GM13976 (cell line): ENCODE data around the gene ANKRD44.
"Not testable (repeated sequence)": the region's sequence is repeated elsewhere in the genome, so short reads cannot be mapped to it uniquely, and the experiment has no call there.

ENCODE experiments used
- DNase-seq: peaks from one replicate; pipeline ENCODE4 v3.0.0; 2012; ENCODE audit warnings: low spot score
- in situ Hi-C: fragments of 300-500 bp; cut with MboI; formaldehyde crosslinking; loops from one replicate; pipeline ENCODE4 v1.12.0; 2022; ENCODE audit warnings: low sequenced_read_pairs, mixed read lengths, inconsistent platforms; ENCODE audit not compliant: unreplicated experiment
- TF ChIP-seq, protein P1 (sequence below): IDR thresholded peaks from 2 replicates; pipeline ENCODE4 v1.5.1; 2012; ENCODE audit warnings: borderline replicate concordance, mild to moderate bottlenecking; ENCODE audit not compliant: insufficient read depth; ENCODE audit errors: extremely low read depth, missing control alignments, control extremely low read depth

The ANKRD44 gene

DNA sequence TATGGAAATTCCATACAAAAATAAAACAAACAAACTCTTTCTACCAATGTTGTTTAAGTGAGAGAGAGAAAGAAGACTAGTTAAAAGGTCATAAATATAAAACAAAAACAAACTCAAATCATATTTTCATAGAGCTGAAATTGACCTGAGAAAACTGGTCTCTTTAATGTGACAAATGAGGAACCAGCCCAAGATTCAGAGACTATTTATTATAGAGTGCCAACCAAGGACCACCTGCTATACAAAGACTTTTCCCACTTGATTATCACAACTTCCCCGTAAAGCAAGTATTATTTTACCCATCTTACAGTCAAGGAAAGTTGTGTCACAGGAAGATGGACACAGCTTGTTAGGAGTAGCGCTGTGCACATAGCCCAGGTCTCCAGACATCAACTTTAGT is 13.3 kb downstream of the ANKRD44 start:
- no peak for DNase-seq
- TF ChIP-seq, protein P1, sequence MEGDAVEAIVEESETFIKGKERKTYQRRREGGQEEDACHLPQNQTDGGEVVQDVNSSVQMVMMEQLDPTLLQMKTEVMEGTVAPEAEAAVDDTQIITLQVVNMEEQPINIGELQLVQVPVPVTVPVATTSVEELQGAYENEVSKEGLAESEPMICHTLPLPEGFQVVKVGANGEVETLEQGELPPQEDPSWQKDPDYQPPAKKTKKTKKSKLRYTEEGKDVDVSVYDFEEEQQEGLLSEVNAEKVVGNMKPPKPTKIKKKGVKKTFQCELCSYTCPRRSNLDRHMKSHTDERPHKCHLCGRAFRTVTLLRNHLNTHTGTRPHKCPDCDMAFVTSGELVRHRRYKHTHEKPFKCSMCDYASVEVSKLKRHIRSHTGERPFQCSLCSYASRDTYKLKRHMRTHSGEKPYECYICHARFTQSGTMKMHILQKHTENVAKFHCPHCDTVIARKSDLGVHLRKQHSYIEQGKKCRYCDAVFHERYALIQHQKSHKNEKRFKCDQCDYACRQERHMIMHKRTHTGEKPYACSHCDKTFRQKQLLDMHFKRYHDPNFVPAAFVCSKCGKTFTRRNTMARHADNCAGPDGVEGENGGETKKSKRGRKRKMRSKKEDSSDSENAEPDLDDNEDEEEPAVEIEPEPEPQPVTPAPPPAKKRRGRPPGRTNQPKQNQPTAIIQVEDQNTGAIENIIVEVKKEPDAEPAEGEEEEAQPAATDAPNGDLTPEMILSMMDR, result no peak
- in situ Hi-C loops, result no loop called here

DNA sequence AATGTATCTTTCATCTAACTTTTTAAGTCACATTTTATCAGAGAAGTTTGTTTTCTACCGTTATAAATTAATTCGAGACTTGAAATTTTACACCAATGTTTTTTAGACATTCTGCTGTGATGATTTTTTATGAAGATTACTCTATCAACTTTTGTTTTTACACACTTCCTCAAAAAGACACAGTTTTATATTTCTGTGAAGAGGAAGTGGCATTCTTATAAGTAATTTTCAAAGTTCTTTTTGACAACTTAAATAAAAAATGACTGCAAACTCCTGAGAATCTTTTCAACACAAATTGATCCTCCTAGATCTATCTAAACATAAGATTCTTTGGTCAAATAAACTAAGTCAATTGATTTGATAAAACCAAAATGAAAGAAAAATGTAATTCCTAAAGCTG is 13.7 kb downstream of the ANKRD44 start:
- in situ Hi-C loops, result no loop called here
- DNase-seq, result no peak
- TF ChIP-seq, protein P1, result no peak

DNA sequence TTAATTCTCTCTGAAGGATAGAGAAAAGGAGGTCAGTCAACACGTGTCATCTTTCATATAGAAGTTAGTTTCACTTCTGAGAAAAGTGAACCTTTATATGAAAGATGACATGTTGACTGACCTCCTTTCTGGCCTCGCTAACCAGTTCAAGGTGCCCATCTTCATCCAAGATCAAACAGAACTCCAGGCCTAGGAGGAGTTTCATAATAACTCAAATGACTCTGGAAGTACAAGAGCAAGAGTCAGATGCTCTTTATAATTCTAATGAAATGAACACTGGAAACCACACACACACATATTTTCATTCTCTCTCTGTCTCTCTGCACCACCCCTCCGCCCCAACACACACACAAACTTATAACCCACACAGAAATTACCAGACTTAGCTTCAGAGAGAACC is 16.3 kb downstream of the ANKRD44 start:
- TF ChIP-seq, protein P1, result no peak
- no peak for DNase-seq
- in situ Hi-C loops, result no loop called here

DNA sequence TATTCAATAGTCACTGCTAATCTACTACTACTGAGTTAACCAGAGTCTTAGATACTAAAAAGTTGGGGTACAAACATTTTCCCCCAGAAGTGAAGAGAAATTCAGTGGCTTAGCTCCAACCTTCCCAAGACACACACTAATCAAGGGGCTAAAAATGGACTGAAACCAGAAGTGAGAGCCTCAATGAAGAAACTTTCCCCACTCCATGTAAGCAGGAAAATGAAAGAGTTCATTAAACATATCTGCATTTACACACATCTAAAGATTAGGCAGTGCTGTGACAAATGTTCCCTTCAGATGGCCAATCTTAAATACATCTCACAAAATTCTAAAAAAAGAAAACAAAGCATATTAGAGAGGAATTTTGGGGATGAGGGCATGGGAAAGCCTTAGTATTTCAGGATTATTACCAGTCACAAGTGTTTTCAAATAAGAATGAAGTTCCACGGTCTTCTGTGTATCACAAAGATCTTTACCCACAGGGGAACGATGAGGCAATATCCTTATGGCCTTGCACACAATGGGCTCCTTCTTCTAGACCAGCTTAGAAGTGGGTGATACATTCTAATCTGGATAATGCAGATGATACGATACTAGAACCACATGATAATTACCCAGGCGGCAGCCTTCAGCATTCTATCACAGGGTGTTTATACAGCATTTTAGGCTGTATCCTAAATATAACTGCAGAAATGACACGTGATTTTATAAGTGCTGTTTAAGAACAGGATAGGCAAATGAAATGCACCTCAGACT is 17.1 kb downstream of the ANKRD44 start:
- in situ Hi-C loops, result no loop called here
- DNase-seq, result no peak

DNA sequence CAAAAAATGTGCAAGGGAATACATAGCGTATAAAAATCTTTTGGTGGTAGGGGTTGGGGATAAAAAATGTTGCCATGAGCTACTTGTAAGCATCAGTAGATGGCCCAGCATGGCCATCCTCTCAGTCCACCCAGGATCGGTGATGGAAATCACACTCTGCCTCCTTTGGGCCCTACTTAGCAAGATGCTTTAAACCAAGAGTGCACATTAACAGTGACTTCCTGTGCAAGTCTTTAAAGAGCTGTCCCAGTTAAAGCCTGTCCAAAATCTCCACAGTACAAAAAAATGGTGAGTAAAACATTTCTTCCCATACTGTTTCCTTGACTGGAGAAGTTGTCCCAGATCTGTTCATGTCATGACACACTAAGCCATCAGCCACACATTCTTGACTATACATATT is 18.0 kb downstream of the ANKRD44 start:
- in situ Hi-C loops, result no loop called here
- no peak for DNase-seq
- TF ChIP-seq, protein P1, result no peak

More for the DNA sequence above, 17.1 kb downstream of the ANKRD44 start:
- TF ChIP-seq, protein P1, result no peak

DNA sequence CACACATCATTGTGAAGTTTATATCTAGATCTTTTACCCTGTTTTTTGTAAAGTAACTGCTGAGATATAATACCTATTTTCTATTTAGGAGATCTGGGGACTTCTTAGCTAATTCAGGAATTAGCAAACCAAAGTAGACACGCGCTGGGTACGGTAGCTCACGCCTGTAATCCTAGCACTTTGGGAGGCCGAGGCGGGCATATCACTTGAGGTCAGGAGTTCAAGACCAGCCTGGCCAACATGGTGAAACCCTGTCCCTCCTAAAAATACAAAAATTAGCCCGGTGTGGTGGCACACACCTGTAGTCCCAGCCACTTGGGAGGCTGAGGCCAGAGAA is 23.0 kb downstream of the ANKRD44 start:
- in situ Hi-C loops, result not testable (repeated sequence)

DNA sequence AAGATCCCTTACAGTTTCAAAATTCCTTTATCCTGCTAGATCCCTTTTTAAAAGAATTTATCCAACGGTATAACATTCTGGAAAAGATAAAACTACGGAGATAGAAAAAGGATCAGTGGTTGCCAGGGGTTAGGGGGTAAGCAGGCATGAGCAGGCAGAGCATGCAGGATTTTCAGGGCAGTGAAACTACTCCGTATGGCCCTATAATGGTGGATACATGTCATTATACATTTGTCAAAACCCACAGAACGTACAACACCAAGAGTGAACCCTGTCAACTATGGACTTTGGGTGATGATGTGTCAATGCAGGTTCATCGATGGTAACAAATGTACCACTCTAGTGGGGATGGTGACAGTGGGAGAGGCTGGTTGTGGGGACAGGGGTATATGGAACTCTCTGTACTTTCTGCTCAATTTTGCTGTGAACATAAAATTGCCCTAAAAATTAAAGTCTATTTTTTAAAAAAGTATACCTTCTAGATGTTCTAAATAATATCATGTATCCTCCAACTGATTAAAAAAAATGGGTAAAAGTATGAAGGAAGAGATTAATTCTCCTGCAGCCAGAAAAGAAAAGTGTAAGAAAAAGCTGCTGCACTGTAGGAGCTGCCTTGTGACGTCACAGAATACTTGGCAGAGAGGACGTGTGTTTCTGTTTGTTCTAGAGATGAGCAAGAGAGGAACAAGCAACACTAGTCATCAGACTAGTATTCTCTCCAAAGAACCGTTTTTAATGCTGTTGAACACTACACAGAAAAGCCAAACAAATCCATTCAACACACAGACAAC is 23.6 kb downstream of the ANKRD44 start:
- TF ChIP-seq, protein P1, result no peak
- in situ Hi-C loops, result no loop called here
- peak; percentile 65 for DNase-seq

More for the DNA sequence above, 23.0 kb downstream of the ANKRD44 start:
- not testable (repeated sequence) for DNase-seq
